Epithelial cell of proximal tubule (primary cell): Measurements from ENCODE around the gene TSC22D4. TPM values are rescaled to one million over a fixed set of nuclear protein-coding genes. Genes with fewer than 3 reads are reported as not detected.
"Not testable (repeated sequence)": the region's sequence is repeated elsewhere in the genome, so short reads cannot be mapped to it uniquely, and the experiment has no call there.

Experiments used
- DNase-seq: peaks from one replicate; pipeline ENCODE4 v3.0.0-alpha.2; 2011; ENCODE audit warnings: low read depth
- H3K4me3 ChIP-seq: 2 replicates; pipeline ENCODE4 v1.5.1; 2011; ENCODE audit warnings: low read depth, mild to moderate bottlenecking, low read length
- total RNA-seq: library from RNA; depleted of rRNA; stranded (reverse); fragments of >200 nt; gene quantifications from 2 replicates; pipeline ENCODE4 v1.2.3, GENCODE V29; 2015
- TF ChIP-seq, protein P1 (sequence below): conservative IDR thresholded peaks from 2 replicates; pipeline ENCODE4 v1.5.1; 2012; ENCODE audit warnings: low read depth, mild to moderate bottlenecking, low read length

The TSC22D4 gene
- total RNA-seq, 1 donor from 2014 or later, result 45.4 TPM

DNA sequence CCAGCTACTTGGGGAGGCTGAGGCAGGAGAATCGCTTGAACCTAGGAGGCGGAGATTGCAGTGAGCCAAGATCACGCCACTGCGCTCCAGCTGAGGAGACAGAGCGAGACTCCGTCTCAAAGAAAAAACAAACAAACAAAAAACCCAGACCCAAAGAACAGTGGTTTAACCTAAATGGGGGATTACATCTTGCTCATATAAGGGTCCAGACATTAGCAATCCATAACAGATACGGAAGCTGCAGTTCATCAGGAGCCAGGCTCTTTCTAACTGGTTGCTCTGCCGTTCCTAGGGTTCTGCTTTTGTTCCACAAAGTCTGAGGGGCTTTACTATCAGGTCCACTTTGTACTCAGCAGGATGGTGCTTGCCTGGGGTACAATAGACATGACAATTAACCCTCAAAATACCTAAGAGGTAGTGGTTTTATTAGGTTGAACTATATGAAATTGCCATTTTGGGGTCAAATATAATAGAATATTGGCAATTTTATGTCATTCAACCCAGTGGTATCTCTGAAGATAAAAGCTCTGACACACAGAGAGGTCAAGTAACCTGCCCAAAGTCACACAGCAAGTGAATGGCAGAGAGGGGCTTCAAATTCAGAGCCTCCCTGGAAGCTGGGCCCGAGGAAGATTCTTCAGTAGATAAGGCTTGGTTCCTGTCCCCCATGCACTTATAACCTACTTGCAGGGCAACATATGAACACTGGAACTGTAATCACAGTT is 26.0 kb upstream of the TSC22D4 start:
- H3K4me3 ChIP-seq, result no peak overlapping the region
- TF ChIP-seq, protein P1, sequence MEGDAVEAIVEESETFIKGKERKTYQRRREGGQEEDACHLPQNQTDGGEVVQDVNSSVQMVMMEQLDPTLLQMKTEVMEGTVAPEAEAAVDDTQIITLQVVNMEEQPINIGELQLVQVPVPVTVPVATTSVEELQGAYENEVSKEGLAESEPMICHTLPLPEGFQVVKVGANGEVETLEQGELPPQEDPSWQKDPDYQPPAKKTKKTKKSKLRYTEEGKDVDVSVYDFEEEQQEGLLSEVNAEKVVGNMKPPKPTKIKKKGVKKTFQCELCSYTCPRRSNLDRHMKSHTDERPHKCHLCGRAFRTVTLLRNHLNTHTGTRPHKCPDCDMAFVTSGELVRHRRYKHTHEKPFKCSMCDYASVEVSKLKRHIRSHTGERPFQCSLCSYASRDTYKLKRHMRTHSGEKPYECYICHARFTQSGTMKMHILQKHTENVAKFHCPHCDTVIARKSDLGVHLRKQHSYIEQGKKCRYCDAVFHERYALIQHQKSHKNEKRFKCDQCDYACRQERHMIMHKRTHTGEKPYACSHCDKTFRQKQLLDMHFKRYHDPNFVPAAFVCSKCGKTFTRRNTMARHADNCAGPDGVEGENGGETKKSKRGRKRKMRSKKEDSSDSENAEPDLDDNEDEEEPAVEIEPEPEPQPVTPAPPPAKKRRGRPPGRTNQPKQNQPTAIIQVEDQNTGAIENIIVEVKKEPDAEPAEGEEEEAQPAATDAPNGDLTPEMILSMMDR, result no peak
- no peak for DNase-seq

DNA sequence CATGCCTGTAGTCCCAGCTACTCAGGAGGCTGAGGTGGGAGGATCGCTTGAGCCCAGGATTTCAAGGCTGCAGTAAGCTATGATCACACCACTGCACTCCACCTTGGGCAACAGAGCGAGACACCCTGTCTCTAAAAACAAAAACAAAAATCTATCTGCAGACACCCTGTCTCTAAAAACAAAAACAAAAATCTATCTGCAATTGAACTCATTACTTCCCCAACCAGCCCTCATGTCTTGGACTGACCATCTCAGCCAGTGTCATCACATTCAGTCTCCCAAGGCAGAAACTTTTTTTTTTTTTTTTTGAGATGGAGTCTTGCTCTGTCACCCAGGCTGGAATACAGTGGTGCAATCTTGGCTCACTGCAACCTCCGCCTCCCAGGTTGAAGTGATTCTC is 25.0 kb upstream of the TSC22D4 start:
- not testable (repeated sequence) for DNase-seq, H3K4me3 ChIP-seq

DNA sequence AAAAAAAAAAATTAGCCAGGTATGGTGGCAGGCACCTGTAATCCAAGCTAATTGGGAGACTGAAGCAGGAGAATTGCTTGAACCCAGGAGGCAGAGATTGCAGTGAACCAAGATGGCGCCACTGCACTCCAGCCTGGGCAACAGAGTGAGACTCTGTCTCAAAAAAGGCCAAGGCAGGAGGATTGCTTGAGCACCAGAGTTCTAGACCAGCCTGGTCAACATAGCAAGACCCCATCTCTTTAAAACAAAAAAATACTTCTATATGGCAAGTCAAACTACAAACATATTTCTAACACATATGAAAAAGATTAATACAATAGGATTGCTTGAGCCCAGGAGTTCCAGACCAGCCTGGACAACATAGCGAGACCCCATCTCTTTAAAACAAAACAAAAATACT is 21.7 kb upstream of the TSC22D4 start:
- not testable (repeated sequence) for DNase-seq, H3K4me3 ChIP-seq

DNA sequence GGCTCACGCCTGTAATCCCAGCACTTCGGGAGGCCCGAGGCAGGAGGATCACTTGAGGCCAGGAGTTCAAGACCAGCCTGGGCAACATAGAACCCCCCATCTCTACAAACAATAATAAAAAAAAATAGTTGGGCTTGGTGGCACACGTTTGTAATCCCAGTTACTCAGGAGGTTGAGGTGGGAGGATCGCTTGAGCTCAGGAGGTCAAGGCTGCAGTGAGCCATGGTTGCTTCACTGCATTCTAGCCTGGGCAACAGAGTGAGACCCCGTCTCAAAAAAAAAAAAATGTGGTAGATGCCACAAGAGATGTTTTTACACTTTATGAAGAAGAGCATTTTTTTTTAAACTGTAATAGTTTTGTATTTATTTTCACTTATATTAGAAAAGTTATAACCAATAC is 17.5 kb upstream of the TSC22D4 start:
- DNase-seq, result no peak
- TF ChIP-seq, protein P1, result no peak
- H3K4me3 ChIP-seq, result no peak overlapping the region

DNA sequence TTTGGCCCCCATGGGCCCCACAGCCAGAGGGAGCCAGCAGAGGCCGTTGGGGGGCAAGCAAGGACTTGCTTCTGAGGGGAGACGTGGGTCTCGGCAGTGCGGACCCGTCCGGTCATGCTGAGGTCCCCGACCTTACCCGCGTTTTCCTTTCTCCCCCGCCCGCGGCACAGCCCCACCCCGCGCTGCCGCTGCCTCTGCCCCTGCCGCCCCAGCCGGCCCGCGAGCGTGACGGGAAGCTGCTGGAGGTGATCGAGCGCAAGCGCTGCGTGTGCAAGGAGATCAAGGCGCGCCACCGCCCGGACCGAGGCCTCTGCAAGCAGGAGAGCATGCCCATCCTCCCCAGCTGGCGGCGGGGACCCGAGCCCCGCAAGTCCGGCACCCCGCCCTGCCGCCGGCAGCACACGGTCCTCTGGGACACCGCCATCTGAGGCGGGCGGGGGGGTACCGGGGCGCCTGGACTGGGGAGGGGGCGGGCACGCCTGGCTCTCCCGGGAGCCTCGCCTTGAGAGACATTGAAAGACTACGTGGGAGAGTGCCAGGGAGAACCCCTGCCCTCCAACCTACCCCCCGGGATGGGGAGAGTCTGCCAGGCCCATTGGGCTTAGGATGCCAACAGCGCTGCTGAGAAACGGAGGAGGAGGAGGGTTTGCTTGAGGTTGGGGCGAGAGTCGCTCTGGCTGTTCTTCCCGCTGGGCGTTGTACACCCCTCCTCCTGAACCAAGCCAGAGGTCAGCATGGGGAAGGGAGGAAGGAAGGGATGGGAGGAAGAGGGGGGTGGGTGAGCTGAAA is 14.7 kb upstream of the TSC22D4 start:
- no peak for DNase-seq
- H3K4me3 ChIP-seq, result peak overlapping the region; percentile 42
- TF ChIP-seq, protein P1, result peak; percentile 19

DNA sequence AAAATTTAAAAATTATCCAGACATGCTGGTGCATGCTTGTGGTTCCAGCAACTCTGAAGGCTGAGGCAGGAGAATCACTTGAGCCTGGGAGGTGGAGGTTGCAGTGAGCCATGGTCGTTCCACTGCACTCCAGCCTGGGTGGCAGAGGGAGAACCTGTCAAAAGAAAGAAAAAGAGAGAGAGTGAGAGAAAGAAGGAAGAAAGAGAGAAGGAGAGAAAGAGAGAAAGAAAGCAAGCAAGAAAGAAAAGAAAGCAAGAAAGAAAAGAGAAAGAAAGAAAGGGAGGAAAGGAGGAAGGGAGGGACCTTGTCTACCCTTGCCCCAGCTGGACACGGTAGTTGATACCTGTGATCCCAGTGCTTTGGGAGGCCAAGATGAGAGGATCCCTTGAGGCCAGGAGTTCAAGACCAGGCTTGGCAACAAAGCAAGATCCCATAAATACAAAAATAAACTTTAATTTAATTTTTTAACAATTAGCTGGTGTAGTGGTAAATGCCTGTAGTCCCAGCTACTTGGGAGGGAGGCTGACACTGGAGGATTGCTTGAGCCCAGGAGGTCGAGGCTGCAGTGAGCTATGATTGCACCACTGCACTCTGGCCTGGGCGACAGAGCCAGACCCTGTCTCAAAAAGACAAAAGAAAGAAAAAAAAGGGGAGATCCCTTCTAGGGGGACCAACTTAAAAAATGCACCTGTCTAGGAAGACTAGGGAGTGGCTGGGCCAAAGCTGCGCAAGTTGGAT is 13.9 kb upstream of the TSC22D4 start:
- DNase-seq, result no peak
- TF ChIP-seq, protein P1, result no peak
- peak overlapping the region; percentile 42 for H3K4me3 ChIP-seq

DNA sequence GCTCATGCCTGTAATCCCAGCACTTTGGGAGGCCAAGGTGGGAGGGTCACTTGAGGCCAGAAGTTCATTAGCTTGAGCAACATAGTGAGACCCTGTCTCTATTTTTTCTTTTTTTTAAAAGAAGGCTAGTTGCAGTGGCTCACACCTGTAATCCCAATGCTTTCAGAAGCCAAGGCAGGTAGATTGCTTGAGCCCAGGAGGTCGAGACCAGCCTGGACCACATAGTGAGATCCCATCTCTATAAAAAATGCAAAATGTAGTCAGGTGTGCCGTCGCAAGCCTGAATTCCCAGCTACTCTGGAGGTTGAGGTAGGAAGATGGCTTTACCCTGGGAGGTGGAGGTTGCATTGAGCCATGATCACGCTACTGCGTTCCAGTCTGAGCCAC is 12.2 kb upstream of the TSC22D4 start:
- H3K4me3 ChIP-seq, result no peak overlapping the region
- DNase-seq, result no peak
- TF ChIP-seq, protein P1, result no peak
